ENCODE data around the gene ENKD1. TPM values are rescaled to one million over a fixed set of nuclear protein-coding genes. Genes with fewer than 3 reads are reported as not detected.

ENKD1 gene
- total RNA-seq, 1 experiment from 2014 or later = 8.9 TPM

DNA sequence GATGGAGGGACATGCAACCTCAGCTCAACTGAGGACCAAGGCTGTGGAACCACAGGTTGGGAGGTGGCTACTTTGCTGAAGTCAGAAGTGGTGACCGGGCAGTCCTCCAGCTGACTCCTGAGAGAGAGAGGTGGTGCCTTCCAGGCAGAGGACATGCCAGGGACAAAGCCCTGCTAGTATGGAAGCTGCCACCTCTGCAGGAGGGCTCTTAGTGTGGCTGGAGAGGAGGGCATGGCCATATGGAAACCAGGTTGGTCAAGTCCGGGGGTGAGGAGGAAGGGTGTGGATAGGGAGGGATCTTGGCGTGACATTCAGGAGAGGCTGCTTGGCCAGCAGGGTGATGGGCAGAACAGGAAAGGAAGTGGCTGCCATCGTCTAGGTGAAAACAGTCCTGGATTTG, 5.8 kb upstream of the ENKD1 start:
- Mint-ChIP-seq H3K36me3 (ENCODE audit: insufficient read depth, unreplicated experiment) (no peaks in the 10 kb centered on the region), H3K4me3 (ENCODE audit: unreplicated experiment) (no peak overlapping the region), H3K9me3 (ENCODE audit: unreplicated experiment) (no peaks in the 10 kb centered on the region), H3K27me3 (ENCODE audit: insufficient read depth, unreplicated experiment) (no peaks in the 10 kb centered on the region), H3K4me1 (ENCODE audit: low read depth, unreplicated experiment) (no peaks in the 10 kb centered on the region), H3K27ac (ENCODE audit: unreplicated experiment) (no peak overlapping the region)
- Histone ChIP-seq H3K9me3 (no peaks in the 10 kb centered on the region), H3K4me1 (peaks cover 2% of the 10 kb centered on the region), H3K4me3 (ENCODE audit: low read depth, low read length) (no peak overlapping the region), H3K27me3 (replicated peaks; ENCODE audit: control insufficient read depth, insufficient read depth, low read length) (no peaks in the 10 kb centered on the region), H3K36me3 (ENCODE audit: control insufficient read depth, insufficient read depth, low read length) (no peaks in the 10 kb centered on the region)
- peak in 1 of 2 experiments; percentile 31 for DNase-seq
- intact Hi-C loops (cut with micrococcal nuclease; ENCODE audit: unreplicated experiment) = loop anchor here (1.0 to 2.0 kb wide), 4 partner anchors 46 to 256 kb away; partner anchors contain the start of genes GFOD2, RANBP10 and TSNAXIP1
- ChIA-PET CTCF (interaction anchor here (0.6 to 2.0 kb wide), 15 partner anchors 12 to 368 kb away, joined by 3 to 18 read pairs (median 5); partner anchors contain the start of genes ACD, GFOD2, RANBP10 and TSNAXIP1), POLR2A (interaction anchor here (0.5 kb wide), 1 partner anchor 194 kb away, joined by 3 read pairs; no protein-coding TSS in a partner anchor)
- TF ChIP-seq, protein P1, sequence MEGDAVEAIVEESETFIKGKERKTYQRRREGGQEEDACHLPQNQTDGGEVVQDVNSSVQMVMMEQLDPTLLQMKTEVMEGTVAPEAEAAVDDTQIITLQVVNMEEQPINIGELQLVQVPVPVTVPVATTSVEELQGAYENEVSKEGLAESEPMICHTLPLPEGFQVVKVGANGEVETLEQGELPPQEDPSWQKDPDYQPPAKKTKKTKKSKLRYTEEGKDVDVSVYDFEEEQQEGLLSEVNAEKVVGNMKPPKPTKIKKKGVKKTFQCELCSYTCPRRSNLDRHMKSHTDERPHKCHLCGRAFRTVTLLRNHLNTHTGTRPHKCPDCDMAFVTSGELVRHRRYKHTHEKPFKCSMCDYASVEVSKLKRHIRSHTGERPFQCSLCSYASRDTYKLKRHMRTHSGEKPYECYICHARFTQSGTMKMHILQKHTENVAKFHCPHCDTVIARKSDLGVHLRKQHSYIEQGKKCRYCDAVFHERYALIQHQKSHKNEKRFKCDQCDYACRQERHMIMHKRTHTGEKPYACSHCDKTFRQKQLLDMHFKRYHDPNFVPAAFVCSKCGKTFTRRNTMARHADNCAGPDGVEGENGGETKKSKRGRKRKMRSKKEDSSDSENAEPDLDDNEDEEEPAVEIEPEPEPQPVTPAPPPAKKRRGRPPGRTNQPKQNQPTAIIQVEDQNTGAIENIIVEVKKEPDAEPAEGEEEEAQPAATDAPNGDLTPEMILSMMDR (IDR thresholded peaks at IDR 0.05; ENCODE audit: insufficient read depth in 1 of 2, low read depth in 1 of 2, low read length in 1 of 2, severe bottlenecking in 1 of 2, unreplicated experiment in 1 of 2) = no peak
- BruUV-seq (replicated peaks) = no TSS peak

DNA sequence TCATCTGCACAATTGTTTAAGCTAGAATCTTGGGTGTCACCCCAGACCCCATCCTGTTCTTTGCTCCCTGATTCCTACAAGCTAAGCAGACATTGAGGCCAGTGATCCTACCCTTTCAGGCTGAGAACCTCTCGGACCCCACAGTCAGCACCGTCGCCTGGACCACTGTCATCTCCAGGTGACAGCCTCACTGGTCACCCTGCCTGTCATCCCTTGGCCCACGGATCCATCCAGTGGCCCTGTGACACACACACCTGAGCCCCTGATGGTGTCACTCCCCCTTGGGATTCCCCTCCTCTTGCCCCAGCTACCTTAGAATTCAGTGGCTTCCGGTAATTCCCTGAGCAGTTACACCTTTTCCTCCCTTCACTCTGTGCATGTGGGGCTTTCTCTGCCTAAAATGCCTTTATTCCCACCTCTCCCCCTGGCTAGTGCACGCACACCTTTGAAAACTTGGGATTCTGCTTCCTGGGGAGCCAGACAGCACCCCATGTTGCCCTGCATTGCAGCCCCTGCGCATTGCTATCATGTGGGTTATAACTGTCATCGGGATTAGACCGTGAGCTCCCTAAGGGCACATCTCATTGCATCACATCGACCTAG, 3.0 kb upstream of the ENKD1 start:
- H3K9me3 ChIP-seq = no peaks in the 10 kb centered on the region
- POLR2A ChIA-PET = interaction anchor here (0.6 kb wide), 1 partner anchor 71 kb away, joined by 3 read pairs; no protein-coding TSS in a partner anchor
- Mint-ChIP-seq H3K27ac (ENCODE audit: unreplicated experiment) (no peak overlapping the region), H3K4me3 (ENCODE audit: unreplicated experiment) (no peak overlapping the region), H3K9me3 (ENCODE audit: unreplicated experiment) (no peaks in the 10 kb centered on the region), H3K36me3 (ENCODE audit: insufficient read depth, unreplicated experiment) (no peaks in the 10 kb centered on the region), H3K4me1 (ENCODE audit: low read depth, unreplicated experiment) (no peaks in the 10 kb centered on the region), H3K27me3 (ENCODE audit: insufficient read depth, unreplicated experiment) (no peaks in the 10 kb centered on the region)
- intact Hi-C loops (cut with micrococcal nuclease; ENCODE audit: unreplicated experiment) = no loop called here
- CTCF ChIA-PET = interaction anchor here (0.6 to 2.5 kb wide), 4 partner anchors 36 to 245 kb away, joined by 3 to 15 read pairs (median 7); no protein-coding TSS in a partner anchor
- H3K4me3 ChIP-seq (ENCODE audit: low read depth, low read length) = no peak overlapping the region
- no peak for DNase-seq
- BruUV-seq (replicated peaks) = no TSS peak
- H3K27me3 ChIP-seq (replicated peaks; ENCODE audit: control insufficient read depth, insufficient read depth, low read length) = no peaks in the 10 kb centered on the region
- TF ChIP-seq, protein P1 (IDR thresholded peaks at IDR 0.05; ENCODE audit: insufficient read depth in 1 of 2, low read depth in 1 of 2, low read length in 1 of 2, severe bottlenecking in 1 of 2, unreplicated experiment in 1 of 2) = no peak
- H3K36me3 ChIP-seq (ENCODE audit: control insufficient read depth, insufficient read depth, low read length) = no peaks in the 10 kb centered on the region
- peaks cover 4% of the 10 kb centered on the region for H3K4me1 ChIP-seq

DNA sequence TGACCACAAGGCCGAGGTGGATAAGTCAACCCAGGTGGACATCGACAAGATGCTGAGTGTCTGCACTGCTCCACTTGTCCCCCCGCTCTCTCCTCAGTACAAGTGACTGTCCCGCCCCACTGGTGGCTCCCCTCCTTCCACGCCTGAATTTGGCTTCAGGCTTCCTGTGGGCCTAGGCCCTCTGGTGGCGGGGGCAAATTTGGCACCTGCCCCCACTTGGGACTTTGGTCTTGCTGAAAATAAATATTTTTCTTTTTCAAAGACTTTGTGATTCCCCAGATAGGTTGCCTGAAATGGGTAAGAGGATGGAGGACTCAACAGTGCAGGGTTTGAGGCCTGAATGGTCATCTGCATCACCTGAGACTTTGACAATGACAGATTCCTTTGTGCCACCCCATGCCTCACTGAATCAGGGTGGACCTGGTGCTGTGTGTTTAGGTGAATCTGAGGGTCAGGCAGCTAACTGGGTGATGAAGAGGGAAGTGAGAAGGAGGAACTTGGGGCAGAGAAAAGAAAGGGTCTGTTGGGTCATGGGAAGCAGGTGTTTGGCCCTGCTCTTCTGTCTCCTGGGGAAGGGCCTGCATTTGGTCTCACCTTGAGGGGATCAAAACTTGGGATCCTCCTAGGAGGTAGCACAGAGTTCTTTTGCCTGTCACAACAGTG, 2.1 kb upstream of the ENKD1 start:
- H3K27ac Mint-ChIP-seq (ENCODE audit: unreplicated experiment) = no peak overlapping the region
- H3K4me3 ChIP-seq (ENCODE audit: low read depth, low read length) = no peak overlapping the region
- peaks cover 4% of the 10 kb centered on the region for H3K4me1 ChIP-seq
- POLR2A ChIA-PET = no interaction called here
- H3K4me1 Mint-ChIP-seq (ENCODE audit: low read depth, unreplicated experiment) = no peaks in the 10 kb centered on the region
- TF ChIP-seq, protein P1 (IDR thresholded peaks at IDR 0.05; ENCODE audit: insufficient read depth in 1 of 2, low read depth in 1 of 2, low read length in 1 of 2, severe bottlenecking in 1 of 2, unreplicated experiment in 1 of 2) = peak in 1 of 2 experiments; percentile 21
- peak in 1 of 2 experiments; percentile 37 for DNase-seq
- BruUV-seq (replicated peaks) = no TSS peak
- no peaks in the 10 kb centered on the region for H3K9me3 ChIP-seq
- peaks cover 7% of the 10 kb centered on the region for H3K36me3 Mint-ChIP-seq (ENCODE audit: insufficient read depth, unreplicated experiment)
- CTCF ChIA-PET = interaction anchor here (1.0 to 6.3 kb wide), 4 partner anchors 37 to 266 kb away, joined by 3 to 60 read pairs (median 5); partner anchors contain the start of gene GFOD2
- H3K36me3 ChIP-seq (ENCODE audit: control insufficient read depth, insufficient read depth, low read length) = no peaks in the 10 kb centered on the region
- H3K27me3 Mint-ChIP-seq (ENCODE audit: insufficient read depth, unreplicated experiment) = no peaks in the 10 kb centered on the region
- H3K9me3 Mint-ChIP-seq (ENCODE audit: unreplicated experiment) = no peaks in the 10 kb centered on the region
- no peaks in the 10 kb centered on the region for H3K27me3 ChIP-seq (replicated peaks; ENCODE audit: control insufficient read depth, insufficient read depth, low read length)
- intact Hi-C loops (cut with micrococcal nuclease; ENCODE audit: unreplicated experiment) = loop anchor here (1.0 kb wide), 2 partner anchors 121 to 147 kb away; no protein-coding TSS in a partner anchor
- H3K4me3 Mint-ChIP-seq (ENCODE audit: unreplicated experiment) = no peak overlapping the region
